Prostate gland (tissue), 2 donors: ENCODE measurements around the gene DNAH5. TPM values are rescaled to one million over a fixed set of nuclear protein-coding genes. Genes with fewer than 3 reads are reported as not detected.

Experiments used
- DNase-seq: peaks from one replicate; pipeline ENCODE4 v3.0.0-alpha.2; 2019; ENCODE audit warnings: low spot score
- H3K27ac ChIP-seq, 2 donors: fragments of 200-600 bp; sonication (generic); 2 replicates each; pipeline ENCODE4 v1.5.1; 2017 to 2019
- H3K27me3 ChIP-seq: fragments of 200-600 bp; sonication (generic); replicated peaks from 2 replicates; pipeline ENCODE4 v1.5.1; 2019; ENCODE audit not compliant: insufficient read depth
- H3K36me3 ChIP-seq, 2 donors: fragments of 200-600 bp; sonication (generic); 1 replicate in 1 of 2; 2 replicates in 1 of 2; pipeline versions ENCODE4 v1.5.1 to v1.8.1; 2017 to 2019
- H3K4me1 ChIP-seq: fragments of 200-600 bp; sonication (generic); replicated peaks from 2 replicates; pipeline ENCODE4 v1.5.1; 2019
- H3K4me3 ChIP-seq, 2 donors: fragments of 200-600 bp; sonication (generic); 2 replicates each; pipeline ENCODE4 v1.5.1; 2017 to 2019
- H3K9me3 ChIP-seq: fragments of 200-600 bp; sonication (generic); 2 replicates; pipeline ENCODE4 v1.5.1; 2017
- POLR2A ChIP-seq: fragments of 450-650 bp; IDR thresholded peaks from one replicate; pipeline ENCODE4 v1.6.1; 2016; ENCODE audit warnings: antibody characterized with exemption, mild to moderate bottlenecking
- POLR2AphosphoS5 ChIP-seq: sonication (generic); formaldehyde crosslinking; IDR thresholded peaks from one replicate; pipeline ENCODE4 v1.6.1; 2017; ENCODE audit warnings: antibody characterized with exemption
- WGBS: methylation state at CpG from one replicate; pipeline ENCODE4 v1.1.5; 2018; 5-methylcytosine and 5-hydroxymethylcytosine counted together
- intact Hi-C: fragments of 100-400 bp; cut with DNase I; formaldehyde crosslinking; loops from one replicate; pipeline ENCODE4 v1.14.2; 2022
- total RNA-seq, 2 donors: library from RNA; depleted of rRNA; stranded (reverse); fragments of >200 nt; gene quantifications; one replicate each; pipeline ENCODE4 v1.1.0, GENCODE V29; 2016
- TF ChIP-seq, protein P1 (sequence below), 4 experiments: fragments of 200-600 bp in 2 of 4; fragments of 450-650 bp in 2 of 4; sonication (generic) in 2 of 4; IDR thresholded peaks; 1 replicate in 3 of 4; 2 replicates in 1 of 4; pipeline ENCODE4 v1.5.1; 2016 to 2019; ENCODE audit warnings: antibody characterized with exemption in 4 of 4, mild to moderate bottlenecking in 2 of 4, moderate library complexity in 2 of 4

The DNAH5 gene
- total RNA-seq, 2 donors from 2014 or later = 3.7 to 6.8 TPM

DNA sequence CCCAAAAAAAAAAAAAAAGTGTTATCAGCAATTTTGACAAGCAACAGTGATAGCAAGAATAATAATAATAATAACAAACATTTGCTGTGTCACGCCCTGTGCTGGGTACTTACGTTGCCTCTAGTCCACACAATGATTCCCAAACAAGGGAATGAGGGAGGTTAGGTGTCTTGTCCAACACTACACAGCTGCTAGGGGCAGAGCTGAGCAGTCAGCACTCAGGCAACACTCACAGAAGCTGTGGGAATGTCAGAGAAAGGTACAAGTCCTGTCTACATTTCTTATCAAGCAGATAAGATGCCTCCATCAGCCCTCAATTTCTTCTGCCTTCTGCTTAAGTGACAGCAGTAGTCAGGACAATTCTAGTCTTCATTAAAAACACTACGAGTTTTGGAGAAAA lies 111.0 kb downstream of the DNAH5 start:
- no peaks in the 10 kb centered on the region for H3K9me3 ChIP-seq
- no peak overlapping the region for H3K4me3 ChIP-seq
- no peak for TF ChIP-seq POLR2A
- no peaks in the 10 kb centered on the region for H3K36me3 ChIP-seq
- WGBS = 72% methylated on average over 3 of the region's 3 CpGs
- H3K27ac ChIP-seq = no peak overlapping the region
- DNase-seq = no peak
- intact Hi-C loops = no loop called here
- H3K4me1 ChIP-seq = no peaks in the 10 kb centered on the region
- no peaks in the 10 kb centered on the region for H3K27me3 ChIP-seq

DNA sequence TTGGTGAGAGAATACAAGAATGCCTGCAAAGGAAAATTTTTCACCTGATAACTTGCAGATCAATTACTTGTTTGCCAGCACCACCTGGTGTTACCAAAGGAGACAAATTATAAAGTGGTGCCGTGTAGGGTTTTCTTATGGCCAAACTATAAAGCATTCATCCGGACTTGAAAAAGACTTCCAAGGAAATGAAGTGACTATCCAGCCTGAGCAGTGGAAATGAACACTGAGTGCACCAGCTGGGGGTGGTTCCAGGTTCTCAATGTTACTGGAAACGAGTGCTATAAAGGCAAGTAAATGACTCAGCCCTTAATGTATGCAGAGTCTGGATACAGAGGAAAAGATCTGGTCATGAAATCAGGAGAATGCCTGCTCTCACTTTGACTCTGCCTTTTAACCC lies 113.1 kb downstream of the DNAH5 start:
- no peak for TF ChIP-seq POLR2AphosphoS5
- TF ChIP-seq, protein P1, sequence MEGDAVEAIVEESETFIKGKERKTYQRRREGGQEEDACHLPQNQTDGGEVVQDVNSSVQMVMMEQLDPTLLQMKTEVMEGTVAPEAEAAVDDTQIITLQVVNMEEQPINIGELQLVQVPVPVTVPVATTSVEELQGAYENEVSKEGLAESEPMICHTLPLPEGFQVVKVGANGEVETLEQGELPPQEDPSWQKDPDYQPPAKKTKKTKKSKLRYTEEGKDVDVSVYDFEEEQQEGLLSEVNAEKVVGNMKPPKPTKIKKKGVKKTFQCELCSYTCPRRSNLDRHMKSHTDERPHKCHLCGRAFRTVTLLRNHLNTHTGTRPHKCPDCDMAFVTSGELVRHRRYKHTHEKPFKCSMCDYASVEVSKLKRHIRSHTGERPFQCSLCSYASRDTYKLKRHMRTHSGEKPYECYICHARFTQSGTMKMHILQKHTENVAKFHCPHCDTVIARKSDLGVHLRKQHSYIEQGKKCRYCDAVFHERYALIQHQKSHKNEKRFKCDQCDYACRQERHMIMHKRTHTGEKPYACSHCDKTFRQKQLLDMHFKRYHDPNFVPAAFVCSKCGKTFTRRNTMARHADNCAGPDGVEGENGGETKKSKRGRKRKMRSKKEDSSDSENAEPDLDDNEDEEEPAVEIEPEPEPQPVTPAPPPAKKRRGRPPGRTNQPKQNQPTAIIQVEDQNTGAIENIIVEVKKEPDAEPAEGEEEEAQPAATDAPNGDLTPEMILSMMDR (IDR thresholded peaks at IDR 0.05) = no peak
- Histone ChIP-seq H3K36me3 (no peaks in the 10 kb centered on the region), H3K4me1 (no peaks in the 10 kb centered on the region), H3K4me3 (no peak overlapping the region), H3K9me3 (no peaks in the 10 kb centered on the region), H3K27ac (no peak overlapping the region), H3K27me3 (no peaks in the 10 kb centered on the region)
- intact Hi-C loops = no loop called here
- 17% methylated on average over 3 of the region's 3 CpGs for WGBS
- DNase-seq = no peak

DNA sequence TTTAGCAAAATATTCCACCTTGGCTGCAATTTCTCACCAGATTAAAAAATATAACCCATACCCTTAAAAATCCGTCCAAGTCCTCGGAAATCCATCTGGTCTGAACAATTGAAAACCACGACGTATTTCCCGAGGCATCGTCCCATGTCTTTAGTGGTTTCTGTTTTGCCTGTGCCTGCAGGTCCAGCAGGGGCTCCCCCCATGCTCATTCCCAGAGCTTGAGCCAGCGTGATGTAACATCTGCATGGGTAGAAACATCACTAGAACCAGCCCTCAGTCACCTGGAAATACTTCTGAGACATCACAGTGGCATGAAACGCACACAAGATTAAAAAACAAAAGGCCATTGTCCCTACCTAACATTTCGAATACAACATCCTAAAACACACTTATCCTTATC lies 114.0 kb downstream of the DNAH5 start:
- H3K9me3 ChIP-seq = no peaks in the 10 kb centered on the region
- intact Hi-C loops = no loop called here
- no peak overlapping the region for H3K27ac ChIP-seq
- no peaks in the 10 kb centered on the region for H3K27me3 ChIP-seq
- no peaks in the 10 kb centered on the region for H3K4me1 ChIP-seq
- no peak for TF ChIP-seq POLR2AphosphoS5
- TF ChIP-seq, protein P1 (IDR thresholded peaks at IDR 0.05) = no peak
- TF ChIP-seq POLR2A = no peak
- 78% methylated on average over 9 of the region's 9 CpGs for WGBS
- no peak for DNase-seq
- H3K4me3 ChIP-seq = no peak overlapping the region
- H3K36me3 ChIP-seq = no peaks in the 10 kb centered on the region

DNA sequence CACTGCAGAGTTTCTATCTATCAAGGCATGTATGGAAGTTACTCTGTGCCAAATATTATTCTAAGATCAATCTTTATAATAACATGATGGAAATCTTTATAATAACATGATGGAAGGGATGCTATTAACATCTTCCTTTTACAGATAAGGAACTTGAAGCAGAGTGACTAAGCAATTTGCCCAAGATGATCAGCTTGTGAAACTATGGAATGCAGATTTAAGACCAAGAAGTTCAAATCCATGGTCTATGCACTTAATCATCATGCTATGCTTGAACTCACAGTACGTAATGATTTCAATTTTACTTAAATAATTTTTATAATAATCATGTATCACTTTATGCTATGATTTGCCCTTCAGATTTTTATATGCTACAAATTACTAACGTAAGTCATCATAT lies 123.1 kb downstream of the DNAH5 start:
- Histone ChIP-seq H3K9me3 (no peaks in the 10 kb centered on the region), H3K27ac (no peak overlapping the region), H3K4me1 (no peaks in the 10 kb centered on the region), H3K4me3 (no peak overlapping the region), H3K36me3 (no peaks in the 10 kb centered on the region), H3K27me3 (no peaks in the 10 kb centered on the region)
- TF ChIP-seq, protein P1 (IDR thresholded peaks at IDR 0.05) = no peak
- TF ChIP-seq POLR2A = no peak
- TF ChIP-seq POLR2AphosphoS5 = no peak
- 84% methylated on average over 2 of the region's 2 CpGs for WGBS
- intact Hi-C loops = no loop called here
- DNase-seq = no peak

DNA sequence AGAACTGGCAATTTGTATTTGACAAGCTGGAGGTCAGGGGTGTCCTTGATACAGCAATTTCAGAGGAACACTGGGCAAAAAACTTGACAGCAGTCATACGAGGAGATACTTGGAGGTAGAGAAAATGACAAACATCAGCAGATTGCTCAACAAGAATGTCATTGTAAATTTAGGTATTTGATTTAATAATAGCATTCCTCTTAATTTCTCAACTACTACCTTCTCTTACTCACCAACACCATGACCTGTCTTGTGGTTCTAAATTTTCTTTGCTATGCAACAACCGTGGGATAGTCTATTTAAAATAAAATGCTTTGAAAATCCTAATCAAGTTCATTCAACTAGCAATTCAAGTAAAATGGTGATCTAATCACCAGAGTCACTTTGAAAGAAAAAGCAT lies 128.4 kb downstream of the DNAH5 start:
- Histone ChIP-seq H3K4me3 (no peak overlapping the region), H3K4me1 (no peaks in the 10 kb centered on the region), H3K27me3 (no peaks in the 10 kb centered on the region), H3K36me3 (no peaks in the 10 kb centered on the region), H3K27ac (no peak overlapping the region), H3K9me3 (no peaks in the 10 kb centered on the region)
- TF ChIP-seq, protein P1 (IDR thresholded peaks at IDR 0.05) = no peak
- TF ChIP-seq POLR2A = no peak
- no peak for TF ChIP-seq POLR2AphosphoS5
- intact Hi-C loops = no loop called here
- DNase-seq = no peak
- 64% methylated on average over 2 of the region's 2 CpGs for WGBS
